GM12874 (cell line): ENCODE results near the gene ZNF135.

Source experiments
- CTCF ChIP-seq: IDR thresholded peaks from 2 replicates; pipeline ENCODE4 v1.5.1; 2011; ENCODE audit warnings: low read depth, mild to moderate bottlenecking, control low read depth, low read length, moderate library complexity; ENCODE audit not compliant: insufficient read depth

ZNF135 gene

GRCh38 chr19:58059003-58059670 is at the start of gene ZNF135:
TSS of gene ZNF135 (plus strand) at chr19:58059282. CDS start at chr19:58060003, 721 bp downstream.
- TF ChIP-seq CTCF: no peak

- no peak for TF ChIP-seq CTCF
Measured at GRCh38 chr19:58009301-58009665, 49.8 kb upstream of the ZNF135 start.

- no peak for TF ChIP-seq CTCF
Measured at GRCh38 chr19:58009666-58010301, 49.3 kb upstream of the ZNF135 start.

- no peak for TF ChIP-seq CTCF
Measured at GRCh38 chr19:58010507-58010906, 48.6 kb upstream of the ZNF135 start.

GRCh38 chr19:58014141-58014540 is 44.9 kb upstream of the ZNF135 start:
- TF ChIP-seq CTCF: no peak

GRCh38 chr19:58020129-58020528 is 39.0 kb upstream of the ZNF135 start:
- TF ChIP-seq CTCF: no peak

- peak; percentile 25; the same call in 1 of the 2 replicates for TF ChIP-seq CTCF
Measured at GRCh38 chr19:58021541-58022282, 37.4 kb upstream of the ZNF135 start.
